H9 (cell line): ENCODE measurements around the gene PLEKHG7. TPM values are rescaled to one million over a fixed set of nuclear protein-coding genes. Genes with fewer than 3 reads are reported as not detected.

Experiments
- DNase-seq: peaks from one replicate; pipeline ENCODE4 v3.0.0-alpha.2; 2017
- H2AFZ ChIP-seq: one replicate; pipeline ENCODE4 v1.6.1; 2013; ENCODE audit warnings: mild to moderate bottlenecking, low read length, control low read depth, moderate library complexity
- H2AK5ac ChIP-seq: 2 replicates; pipeline ENCODE4 v1.6.1; 2013; ENCODE audit warnings: low read length, control low read depth, mixed read lengths; ENCODE audit not compliant: insufficient read length
- H2BK120ac ChIP-seq: one replicate; pipeline ENCODE4 v1.6.1; 2013; ENCODE audit warnings: low read depth, mild to moderate bottlenecking, low read length, control low read depth, inconsistent platforms; ENCODE audit not compliant: poor library complexity, severe bottlenecking
- H2BK12ac ChIP-seq: 2 replicates; pipeline ENCODE4 v1.6.1; 2013; ENCODE audit warnings: low read length, control low read depth, mixed read lengths, low read depth; ENCODE audit not compliant: insufficient read length
- H2BK15ac ChIP-seq: 2 replicates; pipeline ENCODE4 v1.6.1; 2013; ENCODE audit warnings: low read depth, low read length, control low read depth
- H2BK20ac ChIP-seq: one replicate; pipeline ENCODE4 v1.6.1; 2013; ENCODE audit warnings: low read depth, mild to moderate bottlenecking, low read length, control low read depth, inconsistent platforms; ENCODE audit not compliant: poor library complexity, severe bottlenecking
- H2BK5ac ChIP-seq: 2 replicates; pipeline ENCODE4 v1.6.1; 2013; ENCODE audit warnings: low read length, control low read depth, mixed read lengths; ENCODE audit not compliant: insufficient read length
- H3K14ac ChIP-seq: 2 replicates; pipeline ENCODE4 v1.6.1; 2013; ENCODE audit warnings: low read length, control low read depth; ENCODE audit not compliant: insufficient read depth
- H3K18ac ChIP-seq: 2 replicates; pipeline ENCODE4 v1.6.1; 2013; ENCODE audit warnings: low read depth, mild to moderate bottlenecking, mixed read lengths, low read length, control low read depth; ENCODE audit not compliant: insufficient read length
- H3K23ac ChIP-seq: 2 replicates; pipeline ENCODE4 v1.6.1; 2013; ENCODE audit warnings: low read length, control low read depth, mixed read lengths, low read depth; ENCODE audit not compliant: insufficient read length
- H3K23me2 ChIP-seq: 2 replicates; pipeline ENCODE4 v1.6.1; 2013; ENCODE audit warnings: low read depth, mild to moderate bottlenecking, mixed read lengths, low read length, control low read depth; ENCODE audit not compliant: insufficient read length, poor library complexity, severe bottlenecking
- H3K27ac ChIP-seq: 2 replicates; pipeline ENCODE4 v1.5.1; 2013; ENCODE audit warnings: low read length, control low read depth, mixed read lengths, low read depth; ENCODE audit not compliant: insufficient read length
- H3K27me3 ChIP-seq: 2 replicates; pipeline ENCODE4 v1.6.1; 2013; ENCODE audit warnings: low read length, control low read depth, inconsistent platforms; ENCODE audit not compliant: insufficient read depth
- H3K4ac ChIP-seq: 2 replicates; pipeline ENCODE4 v1.6.1; 2013; ENCODE audit warnings: low read depth, mild to moderate bottlenecking, control low read depth, inconsistent platforms, low read length, moderate library complexity
- H3K4me1 ChIP-seq: 2 replicates; pipeline ENCODE4 v1.6.1; 2013; ENCODE audit warnings: low read length, control low read depth, inconsistent platforms; ENCODE audit not compliant: insufficient read depth
- H3K4me2 ChIP-seq: 2 replicates; pipeline ENCODE4 v1.6.1; 2013; ENCODE audit warnings: low read length, control low read depth, mixed read lengths; ENCODE audit not compliant: insufficient read length, insufficient read depth
- H3K56ac ChIP-seq: 2 replicates; pipeline ENCODE4 v1.6.1; 2013; ENCODE audit warnings: low read depth, mild to moderate bottlenecking, mixed read lengths, low read length, control low read depth; ENCODE audit not compliant: insufficient read length
- H3K79me1 ChIP-seq: 2 replicates; pipeline ENCODE4 v1.6.1; 2013; ENCODE audit warnings: low read depth, mild to moderate bottlenecking, moderate library complexity, low read length, control low read depth, inconsistent platforms; ENCODE audit not compliant: insufficient read depth, poor library complexity, severe bottlenecking
- H3K79me2 ChIP-seq: 2 replicates; pipeline ENCODE4 v1.6.1; 2013; ENCODE audit warnings: low read length, control low read depth, inconsistent platforms; ENCODE audit not compliant: insufficient read depth
- H3K9ac ChIP-seq: 2 replicates; pipeline ENCODE4 v1.6.1; 2013; ENCODE audit warnings: low read length, control low read depth, mixed read lengths; ENCODE audit not compliant: insufficient read length; ENCODE audit errors: extremely low read depth
- H3K9me3 ChIP-seq: one replicate; pipeline ENCODE4 v1.6.1; 2013; ENCODE audit warnings: low read depth, low read length, inconsistent platforms; ENCODE audit not compliant: control insufficient read depth
- H3T11ph ChIP-seq: one replicate; pipeline ENCODE4 v1.6.1; 2013; ENCODE audit warnings: mild to moderate bottlenecking, low read length, control low read depth, inconsistent platforms
- H4K20me1 ChIP-seq: one replicate; pipeline ENCODE4 v1.6.1; 2013; ENCODE audit not compliant: control insufficient read depth, insufficient read length, insufficient read depth
- H4K5ac ChIP-seq: 2 replicates; pipeline ENCODE4 v1.6.1; 2013; ENCODE audit warnings: low read depth, mild to moderate bottlenecking, mixed read lengths, low read length, control low read depth; ENCODE audit not compliant: insufficient read length
- H4K8ac ChIP-seq: replicated peaks from 2 replicates; pipeline ENCODE4 v1.6.1; 2013; ENCODE audit warnings: low read length, control low read depth, mixed read lengths, low read depth; ENCODE audit not compliant: insufficient read length
- H4K91ac ChIP-seq: 2 replicates; pipeline ENCODE4 v1.6.1; 2013; ENCODE audit warnings: low read depth, mild to moderate bottlenecking, moderate library complexity, mixed read lengths, low read length, control low read depth; ENCODE audit not compliant: insufficient read length
- H3K27ac Mint-ChIP-seq, 3 experiments: 2 replicates in 2 of 3; 3 replicates in 1 of 3; pipeline ENCODE4 v1.8.0; 2020 to 2021; ENCODE audit warnings: mixed read lengths in 3 of 3, mild to moderate bottlenecking in 1 of 3, moderate library complexity in 1 of 3
- H3K27me3 Mint-ChIP-seq: 2 replicates; pipeline ENCODE4 v1.8.0; 2021; ENCODE audit warnings: low read depth, mild to moderate bottlenecking, moderate library complexity, mixed read lengths
- H3K36me3 Mint-ChIP-seq, 3 experiments: 2 replicates in 2 of 3; 3 replicates in 1 of 3; pipeline ENCODE4 v1.8.0; 2020 to 2021; ENCODE audit warnings: low read depth in 3 of 3, mixed read lengths in 3 of 3; ENCODE audit not compliant: insufficient read depth in 1 of 3
- H3K4me1 Mint-ChIP-seq, 2 experiments: 2 replicates each; pipeline ENCODE4 v1.8.0; 2020; ENCODE audit warnings: mixed read lengths in 2 of 2
- H3K4me3 Mint-ChIP-seq, 2 experiments: 2 replicates in 1 of 2; 3 replicates in 1 of 2; pipeline ENCODE4 v1.8.0; 2020 to 2021; ENCODE audit warnings: mild to moderate bottlenecking in 2 of 2, mixed read lengths in 2 of 2, moderate library complexity in 1 of 2
- H3K9me3 Mint-ChIP-seq, 2 experiments: 2 replicates in 1 of 2; 3 replicates in 1 of 2; pipeline ENCODE4 v1.8.0; 2020; ENCODE audit warnings: mild to moderate bottlenecking in 2 of 2, mixed read lengths in 2 of 2, moderate library complexity in 1 of 2
- CTCF ChIP-seq: fragments of 200-600 bp; sonication (generic); conservative IDR thresholded peaks from 3 replicates; pipeline ENCODE4 v1.8.0; 2021; ENCODE audit warnings: antibody characterized with exemption, mild to moderate bottlenecking
- WGBS: extraction: QIAGEN DNeasy Blood & Tissue Kit; methylation state at CpG from one replicate; pipeline ENCODE4 v1.1.7; 2013; ENCODE audit warnings: missing lambda C conversion rate, low lambda C conversion rate, mixed read lengths; ENCODE audit not compliant: insufficient read length; ENCODE audit errors: extremely low coverage; 5-methylcytosine and 5-hydroxymethylcytosine counted together
- total RNA-seq: library from RNA; stranded (reverse); gene quantifications from 2 replicates; pipeline ENCODE4 v1.2.1, GENCODE V29; 2021

PLEKHG7 gene
- total RNA-seq, 1 experiment from 2014 or later, result not detected

- Histone ChIP-seq H2BK20ac (no peak overlapping the region), H2AK5ac (no peak overlapping the region), H3K27me3 (no peaks in the 10 kb centered on the region), H3K56ac (no peak overlapping the region), H4K5ac (no peak overlapping the region), H3K79me1 (no peaks in the 10 kb centered on the region), H3K9ac (no peak overlapping the region), H3K23ac (no peak overlapping the region), H2BK120ac (peak overlapping the region; percentile 69), H3K23me2 (no peaks in the 10 kb centered on the region), H3K18ac (no peak overlapping the region), H4K20me1 (no peaks in the 10 kb centered on the region), H3K79me2 (no peaks in the 10 kb centered on the region), H3T11ph (no peak overlapping the region), H3K9me3 (no peaks in the 10 kb centered on the region), H3K27ac (no peak overlapping the region), H2BK12ac (no peak overlapping the region), H2BK15ac (no peak overlapping the region), H2AFZ (no peak overlapping the region), H3K4me2 (no peak overlapping the region), H4K8ac (no peak overlapping the region), H4K91ac (no peak overlapping the region), H3K14ac (no peak overlapping the region), H2BK5ac (no peak overlapping the region), H3K4me1 (no peaks in the 10 kb centered on the region), H3K4ac (no peak overlapping the region)
- H3K36me3 Mint-ChIP-seq, result peaks cover 3 to 7% (median 5%) of the 10 kb centered on the region in 3 experiments; a peak in 6 of 7 replicates
- H3K27me3 Mint-ChIP-seq, result no peaks in the 10 kb centered on the region
- H3K4me1 Mint-ChIP-seq, result peaks cover 12% of the 10 kb centered on the region in 2 experiments
- no peak for TF ChIP-seq CTCF
- DNase-seq, result no peak
- no CpG with 5 or more reads among the region's 8 CpGs for WGBS
- H3K27ac Mint-ChIP-seq, result no peak overlapping the region
- no peak overlapping the region for H3K4me3 Mint-ChIP-seq
- H3K9me3 Mint-ChIP-seq, result peaks cover 8 to 13% of the 10 kb centered on the region in 2 experiments
Measured at GRCh38 chr12:92721130-92721529, 18.3 kb downstream of the PLEKHG7 start.
